Fibroblast of lung (primary cell): ENCODE measurements around the gene MOB1A. TPM values are rescaled to one million over a fixed set of nuclear protein-coding genes. Genes with fewer than 3 reads are reported as not detected.

ENCODE experiments used
- DNase-seq, 2 donors: peaks; one replicate each; pipeline versions ENCODE4 v3.0.0 to v3.0.0-alpha.2; 2010; ENCODE audit warnings: low read depth in 2 of 2
- H2AFZ ChIP-seq: 2 replicates; pipeline ENCODE4 v1.5.1; 2012; ENCODE audit warnings: low read length, control low read depth, inconsistent platforms
- H3K27ac ChIP-seq: 2 replicates; pipeline ENCODE4 v1.5.1; 2011; ENCODE audit warnings: low read length, control low read depth; ENCODE audit not compliant: insufficient read depth
- H3K27me3 ChIP-seq: 2 replicates; pipeline ENCODE4 v1.5.1; 2011; ENCODE audit warnings: mild to moderate bottlenecking, low read length; ENCODE audit not compliant: control insufficient read depth, insufficient read depth
- H3K36me3 ChIP-seq: 2 replicates; pipeline ENCODE4 v1.5.1; 2011; ENCODE audit warnings: low read length; ENCODE audit not compliant: control insufficient read depth, insufficient read depth
- H3K4me1 ChIP-seq: 2 replicates; pipeline ENCODE4 v1.5.1; 2011; ENCODE audit warnings: low read length; ENCODE audit not compliant: control insufficient read depth, insufficient read depth; ENCODE audit errors: extremely low read depth
- H3K4me2 ChIP-seq: 2 replicates; pipeline ENCODE4 v1.5.1; 2011; ENCODE audit warnings: low read length, control low read depth; ENCODE audit not compliant: insufficient read depth; ENCODE audit errors: extremely low read depth
- H3K4me3 ChIP-seq, 4 experiments: fragments of 200-600 bp in 1 of 4; sonication (generic) in 1 of 4; replicated peaks in 1 of 4; 2 replicates each; pipeline ENCODE4 v1.5.1; 2011 to 2016; ENCODE audit warnings: low read length in 4 of 4, low read depth in 3 of 4, mild to moderate bottlenecking in 3 of 4, control low read depth in 2 of 4, inconsistent platforms in 1 of 4, mixed read lengths in 1 of 4; ENCODE audit not compliant: insufficient read depth in 1 of 4; ENCODE audit errors: control extremely low read depth in 1 of 4
- H3K79me2 ChIP-seq: 2 replicates; pipeline ENCODE4 v1.5.1; 2012; ENCODE audit warnings: mild to moderate bottlenecking, low read length, inconsistent platforms; ENCODE audit not compliant: control insufficient read depth, insufficient read depth
- H3K9ac ChIP-seq: 2 replicates; pipeline ENCODE4 v1.5.1; 2011; ENCODE audit warnings: mild to moderate bottlenecking, low read length, control low read depth; ENCODE audit not compliant: insufficient read depth
- H3K9me3 ChIP-seq: 2 replicates; pipeline ENCODE4 v1.5.1; 2012; ENCODE audit warnings: low read depth, low read length; ENCODE audit not compliant: control insufficient read depth, insufficient read depth
- H4K20me1 ChIP-seq: 2 replicates; pipeline ENCODE4 v1.5.1; 2011; ENCODE audit warnings: low read length; ENCODE audit not compliant: control insufficient read depth, insufficient read depth; ENCODE audit errors: extremely low read depth
- CTCF ChIP-seq, 2 donors: IDR thresholded peaks in 1 of 2; conservative IDR thresholded peaks in 1 of 2; 1 replicate in 1 of 2; 2 replicates in 1 of 2; pipeline ENCODE4 v1.5.1; 2011 to 2012; ENCODE audit warnings: low read length in 2 of 2, control low read depth in 1 of 2, inconsistent platforms in 1 of 2, low read depth in 1 of 2, mild to moderate bottlenecking in 1 of 2
- EZH2 ChIP-seq: IDR thresholded peaks from 2 replicates; pipeline ENCODE4 v1.5.1; 2012; ENCODE audit warnings: low read length, control low read depth, mild to moderate bottlenecking; ENCODE audit errors: missing control alignments
- polyA plus RNA-seq, 2 donors: library from polyadenylated mRNA; depleted of rRNA in 1 of 2; stranded (reverse) in 1 of 2; unstranded in 1 of 2; fragments of >200 nt; gene quantifications; 2 replicates each; pipeline ENCODE4 v1.2.1, GENCODE V29; 2011 to 2012; ENCODE audit warnings: missing spikeins in 1 of 2
- total RNA-seq: library from RNA; depleted of rRNA; stranded (reverse); fragments of >200 nt; gene quantifications from 2 replicates; pipeline ENCODE4 v1.2.1, GENCODE V29; 2014

MOB1A gene
- total and polyA plus RNA-seq, 2 donors (not counting 1 experiment from before 2014, with no cell fraction given), result 80.3 to 87.4 TPM

- DNase-seq, result no peak
- no peaks in the 10 kb centered on the region for H3K9me3 ChIP-seq
- no peak overlapping the region for H3K4me3 ChIP-seq
- no peak overlapping the region for H3K4me2 ChIP-seq
- H3K79me2 ChIP-seq, result no peaks in the 10 kb centered on the region
- no peaks in the 10 kb centered on the region for H3K4me1 ChIP-seq
- H3K27me3 ChIP-seq, result no peaks in the 10 kb centered on the region
- no peak overlapping the region for H3K9ac ChIP-seq
- no peak overlapping the region for H2AFZ ChIP-seq
- H3K27ac ChIP-seq, result no peak overlapping the region
- peaks cover 5% of the 10 kb centered on the region for H3K36me3 ChIP-seq
- TF ChIP-seq CTCF (conservative IDR thresholded peaks at IDR 0.05 in 1 of 2, IDR thresholded peaks at IDR 0.05 in 1 of 2; ENCODE audit: low read depth in 1 of 2, low read length in 2 of 2), result no peak
- no peak for TF ChIP-seq EZH2
- no peaks in the 10 kb centered on the region for H4K20me1 ChIP-seq
Measured at GRCh38 chr2:74137651-74138599, 40.8 kb downstream of the MOB1A start.

GRCh38 chr2:74131901-74132300 lies 46.8 kb downstream of the MOB1A start:
- Histone ChIP-seq H3K9me3 (no peaks in the 10 kb centered on the region), H3K27me3 (no peaks in the 10 kb centered on the region), H2AFZ (no peak overlapping the region), H3K4me1 (no peaks in the 10 kb centered on the region), H4K20me1 (no peaks in the 10 kb centered on the region), H3K9ac (no peak overlapping the region), H3K79me2 (no peaks in the 10 kb centered on the region), H3K36me3 (peaks cover 1% of the 10 kb centered on the region), H3K27ac (no peak overlapping the region), H3K4me3 (no peak overlapping the region), H3K4me2 (no peak overlapping the region)
- no peak for TF ChIP-seq EZH2
- no peak for TF ChIP-seq CTCF (conservative IDR thresholded peaks at IDR 0.05 in 1 of 2, IDR thresholded peaks at IDR 0.05 in 1 of 2; ENCODE audit: low read depth in 1 of 2, low read length in 2 of 2)
- DNase-seq, result no peak

- peak in 1 of 2 donors; percentile 1 for DNase-seq
- H3K36me3 ChIP-seq, result peaks cover 1% of the 10 kb centered on the region
- no peak overlapping the region for H3K4me3 ChIP-seq
- no peaks in the 10 kb centered on the region for H3K79me2 ChIP-seq
- H3K27ac ChIP-seq, result no peak overlapping the region
- no peak overlapping the region for H3K9ac ChIP-seq
- no peaks in the 10 kb centered on the region for H3K4me1 ChIP-seq
- H3K27me3 ChIP-seq, result no peaks in the 10 kb centered on the region
- no peak overlapping the region for H3K4me2 ChIP-seq
- no peaks in the 10 kb centered on the region for H3K9me3 ChIP-seq
- H2AFZ ChIP-seq, result no peak overlapping the region
- H4K20me1 ChIP-seq, result no peaks in the 10 kb centered on the region
- TF ChIP-seq EZH2 (peak; percentile 49), CTCF (conservative IDR thresholded peaks at IDR 0.05 in 1 of 2, IDR thresholded peaks at IDR 0.05 in 1 of 2; ENCODE audit: low read depth in 1 of 2, low read length in 2 of 2) (no peak)
Measured at GRCh38 chr2:74130211-74130995, 48.3 kb downstream of the MOB1A start.
